DND-41 (cell line): ENCODE measurements around the gene PHF19.

Experiments
- ATAC-seq: fragments of 200-7000 bp; cut with Tn5 transposase; 3 replicates; pipeline ENCODE4 v1.9.1; 2021; ENCODE audit warnings: low read depth; ENCODE audit not compliant: insufficient read depth
- DNase-seq: peaks from one replicate; pipeline ENCODE4 v3.0.0-alpha.2; 2020
- H2AFZ ChIP-seq: 2 replicates; pipeline ENCODE4 v1.6.0; 2012; ENCODE audit warnings: low read depth, low read length
- H3K27ac ChIP-seq: 2 replicates; pipeline ENCODE4 v1.5.1; 2012; ENCODE audit warnings: low read length, inconsistent platforms
- H3K27me3 ChIP-seq: fragments of 200-600 bp; sonication (generic); 2 replicates; pipeline ENCODE4 v1.6.0; 2012; ENCODE audit warnings: low read length, mild to moderate bottlenecking, inconsistent platforms; ENCODE audit not compliant: insufficient read depth, poor library complexity
- H3K36me3 ChIP-seq: 2 replicates; pipeline ENCODE4 v1.5.1; 2012; ENCODE audit warnings: low read length, inconsistent platforms; ENCODE audit not compliant: insufficient read depth
- H3K4me1 ChIP-seq: 2 replicates; pipeline ENCODE4 v1.5.1; 2012; ENCODE audit warnings: mild to moderate bottlenecking, low read length; ENCODE audit not compliant: insufficient read depth
- H3K4me2 ChIP-seq: 2 replicates; pipeline ENCODE4 v1.6.0; 2012; ENCODE audit warnings: mild to moderate bottlenecking, moderate library complexity, low read length, inconsistent platforms; ENCODE audit not compliant: insufficient read depth
- H3K4me3 ChIP-seq, 2 experiments: fragments of 200-600 bp in 1 of 2; shearing (Covaris generic) in 1 of 2; 2 replicates each; pipeline ENCODE4 v1.5.1; 2012 to 2016; ENCODE audit warnings: inconsistent platforms in 2 of 2, low read length in 2 of 2, mild to moderate bottlenecking in 2 of 2, low read depth in 1 of 2, moderate library complexity in 1 of 2
- H3K79me2 ChIP-seq: 2 replicates; pipeline ENCODE4 v1.6.0; 2012; ENCODE audit warnings: low read length, inconsistent platforms; ENCODE audit not compliant: insufficient read depth
- H3K9ac ChIP-seq: 2 replicates; pipeline ENCODE4 v1.6.0; 2012; ENCODE audit warnings: low read depth, mild to moderate bottlenecking, inconsistent platforms, low read length, moderate library complexity
- H3K9me3 ChIP-seq: 2 replicates; pipeline ENCODE4 v1.5.1; 2012; ENCODE audit warnings: low read length, moderate library complexity, mild to moderate bottlenecking, inconsistent platforms; ENCODE audit not compliant: insufficient read depth, severe bottlenecking
- H4K20me1 ChIP-seq: 2 replicates; pipeline ENCODE4 v1.6.0; 2012; ENCODE audit warnings: low read length; ENCODE audit not compliant: insufficient read depth
- CTCF ChIP-seq: IDR thresholded peaks from 2 replicates; pipeline ENCODE4 v1.5.1; 2012; ENCODE audit warnings: borderline replicate concordance, low read length, moderate library complexity, mild to moderate bottlenecking; ENCODE audit not compliant: poor library complexity, severe bottlenecking; ENCODE audit errors: extremely low read depth
- EZH2 ChIP-seq: IDR thresholded peaks from 3 replicates; pipeline ENCODE4 v1.6.1; 2012; ENCODE audit warnings: borderline replicate concordance, low read depth, mild to moderate bottlenecking, moderate library complexity, low read length, inconsistent platforms; ENCODE audit not compliant: severe bottlenecking

PHF19 gene

DNA sequence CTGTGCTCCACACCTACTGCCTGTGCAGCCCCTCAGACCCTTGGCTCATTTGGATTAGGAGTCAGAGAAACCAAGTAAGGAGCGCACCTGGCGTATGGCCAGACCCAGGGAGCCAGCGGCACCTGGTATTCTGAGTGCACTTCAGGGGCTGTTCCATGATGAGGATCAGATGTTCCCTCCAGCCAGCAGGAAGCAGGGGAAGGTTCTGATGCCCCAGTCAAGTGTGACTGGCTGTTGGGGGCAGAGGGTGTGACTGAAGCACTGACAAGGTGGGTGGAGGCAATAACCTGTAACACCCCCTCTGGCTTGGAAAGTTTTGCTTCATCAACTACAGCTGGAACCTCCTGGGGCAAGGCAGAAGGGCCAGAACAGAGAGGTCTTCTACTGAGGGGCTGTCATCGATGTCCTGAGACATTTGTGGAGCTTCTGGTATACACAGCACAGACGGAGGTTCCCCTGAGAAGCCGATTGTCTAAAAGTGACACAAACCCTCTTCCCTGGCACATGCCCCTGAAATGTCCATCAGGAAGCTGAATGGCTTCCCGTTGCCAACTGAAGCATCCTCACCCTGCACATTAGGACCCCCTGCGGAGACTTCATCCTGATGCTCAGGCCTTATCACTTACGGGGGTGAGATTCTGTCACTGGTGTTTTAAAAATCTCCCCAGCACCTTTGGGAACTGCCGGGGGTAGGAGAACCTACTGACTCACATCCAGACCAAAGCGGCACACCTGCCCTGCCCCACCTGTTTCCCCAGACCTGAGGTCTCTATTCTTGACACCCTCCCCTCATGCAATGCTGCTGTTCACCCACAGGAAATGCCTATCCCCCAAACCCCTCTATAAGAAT is 28.6 kb upstream of the PHF19 start:
- Histone ChIP-seq H4K20me1 (no peaks in the 10 kb centered on the region), H3K9ac (no peak overlapping the region), H3K27me3 (no peaks in the 10 kb centered on the region), H2AFZ (no peak overlapping the region), H3K4me1 (peaks cover 14% of the 10 kb centered on the region), H3K79me2 (no peaks in the 10 kb centered on the region), H3K4me2 (no peak overlapping the region), H3K36me3 (no peaks in the 10 kb centered on the region), H3K9me3 (no peaks in the 10 kb centered on the region), H3K4me3 (no peak overlapping the region), H3K27ac (no peak overlapping the region)
- no peak for TF ChIP-seq CTCF
- TF ChIP-seq EZH2 = no peak
- DNase-seq (no peak), ATAC-seq (peak; percentile 42; the same call in 2 of the 3 replicates)

- TF ChIP-seq EZH2 (no peak), CTCF (no peak)
These were observed 28.0 kb upstream of the PHF19 start for GRCh38 chr9:120904978-120905301.

GRCh38 chr9:120904061-120904977 is 27.3 kb upstream of the PHF19 start:
- ATAC-seq = no peak
- Histone ChIP-seq H3K36me3 (no peaks in the 10 kb centered on the region), H3K4me2 (no peak overlapping the region), H4K20me1 (no peaks in the 10 kb centered on the region), H3K27ac (0 out of 2 replicates have a peak overlapping the region, but pooled peaks have one; percentile 40), H3K4me3 (no peak overlapping the region), H2AFZ (no peak overlapping the region), H3K9me3 (no peaks in the 10 kb centered on the region), H3K79me2 (no peaks in the 10 kb centered on the region), H3K9ac (no peak overlapping the region), H3K4me1 (peaks cover 4% of the 10 kb centered on the region; the same call in 1 of the 2 replicates), H3K27me3 (no peaks in the 10 kb centered on the region)
- TF ChIP-seq CTCF (no peak), EZH2 (no peak)
- no peak for DNase-seq

More at GRCh38 chr9:120904978-120905301, 28.0 kb upstream of the PHF19 start:
- Histone ChIP-seq H2AFZ (no peak overlapping the region), H4K20me1 (no peaks in the 10 kb centered on the region), H3K9ac (no peak overlapping the region), H3K27me3 (no peaks in the 10 kb centered on the region), H3K4me3 (no peak overlapping the region), H3K27ac (no peak overlapping the region), H3K9me3 (no peaks in the 10 kb centered on the region), H3K36me3 (no peaks in the 10 kb centered on the region), H3K4me2 (no peak overlapping the region), H3K79me2 (no peaks in the 10 kb centered on the region), H3K4me1 (peaks cover 8% of the 10 kb centered on the region)
- no peak for DNase-seq
- no peak for ATAC-seq
